HG03108 (cell line): ENCODE measurements around the gene AKR1C2.
"Not testable (repeated sequence)": the region's sequence is repeated elsewhere in the genome, so short reads cannot be mapped to it uniquely, and the experiment has no call there.

ENCODE experiments used
- ATAC-seq: cut with Tn5 transposase; IDR thresholded peaks from one replicate; pipeline ENCODE4 v1.9.1; 2021; ENCODE audit warnings: moderate library complexity; ENCODE audit not compliant: unreplicated experiment

The AKR1C2 gene

DNA sequence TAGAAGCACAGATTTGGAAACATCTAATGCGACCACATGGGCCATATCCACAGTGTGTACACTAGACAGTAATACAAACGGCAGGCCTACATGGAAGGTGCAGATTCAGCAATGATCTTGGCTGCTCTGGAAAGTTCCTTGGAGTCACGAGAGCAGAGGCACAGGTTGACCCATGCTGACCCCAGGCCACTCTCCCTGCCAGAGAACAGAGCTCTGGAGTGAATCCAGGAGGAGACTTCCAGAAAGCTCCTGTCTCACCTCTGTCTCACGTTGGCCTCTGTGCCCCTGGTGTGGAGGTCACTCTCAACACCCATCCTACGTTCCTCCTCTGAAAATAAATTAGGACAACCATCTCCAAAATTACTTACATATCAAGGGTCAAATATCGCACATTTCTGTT is 12.2 kb downstream of the AKR1C2 start:
- ATAC-seq = not testable (repeated sequence)

DNA sequence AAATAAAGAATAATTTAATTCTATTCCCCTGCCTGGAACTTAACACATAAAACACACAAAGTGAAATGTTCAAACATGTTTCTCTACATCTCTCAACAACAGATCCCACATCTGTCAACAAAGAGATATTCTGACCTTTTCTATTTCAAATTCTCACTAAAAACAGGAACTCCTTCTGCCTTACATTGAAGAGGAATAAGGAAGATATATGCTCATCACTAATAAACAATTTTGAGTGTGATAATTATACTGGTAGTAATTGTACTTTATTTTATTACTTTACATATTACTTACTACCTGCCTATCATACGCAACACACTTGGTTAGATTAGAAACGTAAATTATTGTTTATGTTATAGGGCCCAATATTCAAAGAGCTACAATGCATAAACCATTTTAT is 13.4 kb downstream of the AKR1C2 start:
- ATAC-seq = no peak

DNA sequence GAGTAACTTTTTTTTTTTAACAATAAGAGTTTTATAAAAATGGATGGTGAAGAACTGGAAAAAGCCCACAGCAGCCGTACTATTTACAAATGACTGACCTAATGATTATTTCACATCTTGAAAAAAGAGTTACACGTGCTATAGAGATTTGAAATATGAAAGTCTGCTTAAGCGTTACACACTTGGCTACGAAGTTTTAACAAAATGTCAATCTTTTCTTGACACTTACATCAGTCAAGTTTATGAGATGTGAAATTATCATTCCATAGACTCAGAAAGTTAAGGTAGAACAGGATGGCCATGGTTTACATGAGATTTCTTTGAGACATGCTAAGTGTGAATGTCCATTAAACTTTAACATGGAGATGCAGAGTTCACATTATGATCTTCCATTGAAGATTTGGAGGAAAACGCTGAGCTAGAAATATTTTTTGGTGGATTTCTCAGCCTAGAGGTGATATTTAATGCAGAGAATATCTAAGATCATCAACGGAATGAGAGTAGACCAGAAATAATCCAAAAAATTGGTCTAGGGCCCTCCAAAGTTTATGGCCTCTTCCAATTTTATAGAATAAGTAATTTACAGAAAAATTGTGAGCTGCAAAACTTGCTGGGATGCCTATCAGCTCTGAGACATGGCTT is 15.5 kb downstream of the AKR1C2 start:
- not testable (repeated sequence) for ATAC-seq

- ATAC-seq = no peak
These were observed 18.6 kb downstream of the AKR1C2 start for GRCh38 chr10:4984971-4985594.

DNA sequence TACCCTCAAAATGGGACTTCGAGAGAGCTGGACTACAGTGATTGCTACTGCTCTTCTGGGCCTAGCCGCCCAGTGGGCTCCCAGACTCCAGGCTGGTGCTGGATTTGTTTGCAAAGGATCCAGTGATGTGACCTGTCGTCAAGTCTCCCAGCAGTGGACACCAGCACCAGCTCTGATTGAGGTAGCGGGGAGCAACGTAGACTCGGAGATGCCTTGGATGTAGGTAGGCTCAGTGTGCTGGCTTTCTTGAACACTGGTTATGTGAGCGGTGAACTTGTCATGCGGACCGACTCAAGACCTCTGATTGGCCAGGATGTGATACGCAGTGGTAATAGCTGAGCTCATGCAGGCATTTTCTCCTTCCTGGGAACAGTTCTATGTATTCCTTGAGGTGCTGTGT is 19.4 kb downstream of the AKR1C2 start:
- ATAC-seq = no peak

GRCh38 chr10:4983615-4984216 is 19.9 kb downstream of the AKR1C2 start:
- ATAC-seq = no peak

DNA sequence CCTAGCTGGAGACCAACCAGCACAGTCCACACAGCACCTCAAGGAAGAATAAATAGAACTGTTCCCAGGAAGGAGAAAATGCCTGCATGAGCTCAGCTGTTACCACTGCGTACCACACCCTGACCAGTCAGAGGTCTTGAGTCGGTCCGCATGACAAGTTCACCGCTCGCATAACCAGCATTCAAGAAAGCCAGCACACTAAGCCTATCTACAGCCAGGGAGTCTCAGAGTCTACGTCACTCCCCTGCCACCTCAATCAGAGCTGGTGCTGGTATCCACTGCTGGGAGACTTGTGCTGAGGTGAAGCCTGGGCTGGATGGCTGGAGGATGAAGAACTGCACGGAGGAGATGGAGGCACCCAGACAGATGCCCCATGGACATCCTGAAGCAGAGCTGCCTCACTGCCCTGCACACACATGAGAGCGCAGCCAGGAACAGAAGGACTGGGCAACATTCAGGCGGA is 20.9 kb downstream of the AKR1C2 start:
- ATAC-seq = no peak

- no peak for ATAC-seq
These were observed 21.8 kb downstream of the AKR1C2 start for GRCh38 chr10:4981722-4982471.

DNA sequence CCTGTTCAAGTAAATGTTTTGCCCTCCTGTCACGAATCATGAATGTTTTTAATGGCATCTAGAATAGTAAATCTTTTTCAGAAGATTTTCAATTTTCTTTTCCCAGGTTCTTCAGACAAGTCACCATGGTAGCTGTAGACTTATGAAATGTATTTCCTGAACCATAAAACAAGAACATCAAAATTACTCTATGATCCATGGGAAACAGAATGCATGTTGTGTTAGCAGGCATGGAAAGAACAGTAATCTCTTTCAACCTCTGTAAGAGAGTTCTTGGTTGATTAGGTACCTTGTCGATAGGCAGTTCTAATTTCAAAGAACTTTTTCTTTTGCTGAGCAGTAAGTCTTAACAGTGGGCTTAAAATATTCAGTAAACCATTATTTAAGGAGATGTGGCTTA is 22.9 kb downstream of the AKR1C2 start:
- no peak for ATAC-seq

DNA sequence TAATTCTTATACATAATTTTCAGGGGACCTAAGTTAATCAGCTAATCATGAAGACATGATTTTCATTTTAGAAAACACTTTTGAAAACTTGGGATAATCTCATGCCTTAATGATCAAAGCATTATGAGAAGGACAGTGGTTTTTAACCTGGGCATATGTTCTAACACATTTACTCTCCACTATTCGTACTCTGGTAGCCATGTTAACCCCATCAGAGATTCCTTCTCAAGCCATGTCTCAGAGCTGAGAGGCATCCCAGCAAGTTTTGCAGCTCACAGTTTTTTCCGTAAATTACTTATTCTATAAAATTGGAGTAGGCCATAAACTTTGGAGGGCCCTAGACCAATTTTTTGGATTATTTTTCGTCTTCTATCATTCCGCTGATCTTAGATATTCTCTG is 24.8 kb downstream of the AKR1C2 start:
- ATAC-seq = no peak

GRCh38 chr10:4977025-4977424 is 26.6 kb downstream of the AKR1C2 start:
- ATAC-seq = no peak

- not testable (repeated sequence) for ATAC-seq
These were observed 29.3 kb downstream of the AKR1C2 start for GRCh38 chr10:4974400-4974799.

GRCh38 chr10:4973294-4973693 is 30.4 kb downstream of the AKR1C2 start:
- not testable (repeated sequence) for ATAC-seq

GRCh38 chr10:4972369-4973142 is 31.1 kb downstream of the AKR1C2 start:
- ATAC-seq = not testable (repeated sequence)

- not testable (repeated sequence) for ATAC-seq
These were observed 33.3 kb downstream of the AKR1C2 start for GRCh38 chr10:4970362-4970761.

GRCh38 chr10:4969289-4969688 is 34.4 kb downstream of the AKR1C2 start:
- not testable (repeated sequence) for ATAC-seq

GRCh38 chr10:4967189-4967588 is 36.5 kb downstream of the AKR1C2 start:
- ATAC-seq = not testable (repeated sequence)

GRCh38 chr10:4965763-4966162 is 37.9 kb downstream of the AKR1C2 start:
- ATAC-seq = not testable (repeated sequence)

DNA sequence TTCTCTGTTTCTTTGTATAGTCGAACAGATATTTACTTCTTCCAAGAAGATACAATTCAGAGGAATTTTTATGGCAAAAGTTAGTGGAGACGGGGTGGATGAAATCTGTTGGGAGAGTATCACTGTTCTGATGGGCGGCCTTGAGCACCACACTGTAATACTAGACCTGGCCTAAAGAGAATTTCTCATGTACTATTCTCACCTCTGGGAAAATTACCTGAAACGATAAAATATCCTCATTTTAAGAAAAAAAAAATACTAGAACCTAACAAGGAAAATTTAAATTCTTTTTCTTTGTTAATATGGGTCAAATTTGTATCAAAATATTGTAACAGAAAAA is 39.9 kb downstream of the AKR1C2 start:
- not testable (repeated sequence) for ATAC-seq

DNA sequence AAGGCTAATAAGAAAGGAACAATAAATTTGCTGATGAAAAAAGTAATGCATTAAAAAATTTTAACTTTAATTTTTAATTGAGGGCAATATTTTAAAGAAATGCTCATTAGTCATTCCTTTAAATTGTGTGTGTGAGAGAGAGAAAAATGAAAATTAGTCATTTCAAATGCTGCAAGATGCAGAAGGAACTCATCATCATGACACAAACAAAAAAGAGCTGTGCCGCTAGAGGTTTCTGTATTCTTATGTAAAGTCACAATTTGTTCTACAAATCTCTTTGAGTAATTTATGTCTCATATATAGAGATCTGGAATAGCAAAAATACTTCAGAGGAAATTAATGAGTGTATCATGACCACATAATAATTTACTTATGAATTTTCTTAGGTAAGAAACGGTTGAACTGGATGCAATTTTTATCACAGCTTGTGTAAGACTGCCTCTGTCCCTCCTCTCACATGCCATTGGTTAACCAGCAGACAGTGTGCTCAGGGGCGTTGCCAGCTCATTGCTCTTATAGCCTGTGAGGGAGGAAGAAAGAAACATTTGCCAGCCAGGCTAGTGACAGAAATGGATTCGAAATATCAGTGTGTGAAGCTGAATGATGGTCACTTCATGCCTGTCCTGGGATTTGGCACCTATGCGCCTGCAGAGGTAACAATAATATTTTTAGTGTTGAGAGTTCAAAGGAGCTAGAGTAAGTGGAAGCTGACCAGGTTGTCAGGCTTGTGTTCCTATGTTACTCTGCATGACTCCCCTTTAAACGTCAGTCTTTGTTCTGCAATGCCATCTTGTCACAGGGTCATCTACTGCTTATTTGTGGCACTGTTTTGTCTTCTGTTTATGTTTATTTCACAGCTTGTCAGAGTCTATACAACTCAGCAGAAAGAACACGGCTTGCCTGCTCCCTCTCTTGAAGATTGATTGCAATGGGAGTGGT is 40.5 kb downstream of the AKR1C2 start, which contains the start of gene AKR1C1:
TSS of gene AKR1C1 (plus strand) at position 540 of the 939 bp plus-strand sequence. CDS start at position 570, 30 bp downstream.
- not testable (repeated sequence) for ATAC-seq
